K562 (cell line): ENCODE results near the gene NPC1. TPM values are rescaled to one million over a fixed set of nuclear protein-coding genes. Genes with fewer than 3 reads are reported as not detected.

Experiments
- CTCFL ChIP-seq: IDR thresholded peaks from 2 replicates; pipeline ENCODE4 v1.6.1; 2011; ENCODE audit warnings: borderline replicate concordance, low read depth, mild to moderate bottlenecking, moderate library complexity, low read length; ENCODE audit not compliant: insufficient read depth, poor library complexity, severe bottlenecking
- NFYB ChIP-seq: IDR thresholded peaks from 2 replicates; pipeline ENCODE4 v1.6.1; 2011; ENCODE audit warnings: mild to moderate bottlenecking, moderate library complexity; ENCODE audit not compliant: insufficient read length; ENCODE audit errors: extremely low read depth
- PTTG1 ChIP-seq: fragments of 450-650 bp; IDR thresholded peaks from 2 replicates; pipeline ENCODE4 v1.6.1; 2016; ENCODE audit warnings: low read depth, mild to moderate bottlenecking, missing genetic modification characterization, missing compliant biosample characterization
- RFX5 ChIP-seq: IDR thresholded peaks from 2 replicates; pipeline ENCODE4 v1.6.1; 2011; ENCODE audit warnings: low read depth, mild to moderate bottlenecking, improper control_type of control experiment, low read length
- SRSF9 ChIP-seq: fragments of 200-400 bp; formaldehyde crosslinking; IDR thresholded peaks from 2 replicates; pipeline ENCODE4 v1.6.1; 2017; ENCODE audit warnings: low read depth, low read length, borderline replicate concordance
- TCFL5 ChIP-seq: fragments of 250-450 bp; sonication (Bioruptor Pico); conservative IDR thresholded peaks from 2 replicates; pipeline ENCODE4 v1.6.1; 2021; ENCODE audit warnings: mild to moderate bottlenecking, moderate library complexity, matching md5 sums
- VEZF1 ChIP-seq: fragments of 200-800 bp; sonication (Bioruptor generic); IDR thresholded peaks from 2 replicates; pipeline ENCODE4 v1.6.1; 2017; ENCODE audit warnings: missing genetic modification characterization, missing compliant biosample characterization
- ZBTB43 ChIP-seq: sonication (generic); formaldehyde crosslinking; IDR thresholded peaks from 2 replicates; pipeline ENCODE4 v1.8.0; 2023; ENCODE audit warnings: mild to moderate bottlenecking, missing genetic modification reagents
- ZNF589 ChIP-seq: fragments of 200-800 bp; sonication (Bioruptor generic); IDR thresholded peaks from 2 replicates; pipeline ENCODE4 v1.6.1; 2016; ENCODE audit warnings: low read depth, missing genetic modification characterization, missing compliant biosample characterization
- polyA plus RNA-seq, 8 experiments: library from polyadenylated mRNA; depleted of rRNA in 4 of 8; stranded (reverse) in 5 of 8; unstranded in 3 of 8; fragments of >200 nt; fragmentation: Nextera tagmentation in 2 of 8; fragmentation: Illumina TruSeq in 1 of 8; extraction: Ambion mirVana in 2 of 8; extraction: Trizol in 1 of 8; gene quantifications; 2 replicates each; pipeline versions ENCODE4 v1.2.1 to v1.2.3, GENCODE V29; 2011 to 2014; ENCODE audit warnings: inconsistent platforms in 1 of 8, missing spikeins in 1 of 8
- total RNA-seq, 7 experiments: library from RNA; depleted of rRNA in 6 of 7; stranded (reverse); fragments of >200 nt in 6 of 7; fragmentation: Illumina TruSeq in 2 of 7; extraction: Trizol in 2 of 7; gene quantifications; 2 replicates each; pipeline versions ENCODE4 v1.2.1 to v1.2.3, GENCODE V29; 2011 to 2021; ENCODE audit warnings: low replicate concordance in 1 of 7

NPC1 gene
- total and polyA plus RNA-seq, 9 of the 15 experiments (the other 6 are each of a cell fraction or from before 2014, with no cell fraction given), result 17.1 to 45.9 (median 27.6) TPM

- no peak for TF ChIP-seq CTCFL
- no peak for TF ChIP-seq PTTG1
- TF ChIP-seq ZNF589 (CRISPR knock-in tag), result no peak
- TF ChIP-seq VEZF1 (CRISPR knock-in tag), result no peak
- no peak for TF ChIP-seq SRSF9
- no peak for TF ChIP-seq TCFL5
- TF ChIP-seq RFX5, result no peak
- TF ChIP-seq NFYB, result no peak
- TF ChIP-seq ZBTB43 (CRISPR knock-in tag), result no peak
These were observed 47.4 kb downstream of the NPC1 start (continued) for GRCh38 chr18:23538870-23539269.
